HG03108 (cell line): ENCODE data around the gene CCL11.

Source experiments
- ATAC-seq: cut with Tn5 transposase; IDR thresholded peaks from one replicate; pipeline ENCODE4 v1.9.1; 2021; ENCODE audit warnings: moderate library complexity; ENCODE audit not compliant: unreplicated experiment

CCL11 gene

DNA sequence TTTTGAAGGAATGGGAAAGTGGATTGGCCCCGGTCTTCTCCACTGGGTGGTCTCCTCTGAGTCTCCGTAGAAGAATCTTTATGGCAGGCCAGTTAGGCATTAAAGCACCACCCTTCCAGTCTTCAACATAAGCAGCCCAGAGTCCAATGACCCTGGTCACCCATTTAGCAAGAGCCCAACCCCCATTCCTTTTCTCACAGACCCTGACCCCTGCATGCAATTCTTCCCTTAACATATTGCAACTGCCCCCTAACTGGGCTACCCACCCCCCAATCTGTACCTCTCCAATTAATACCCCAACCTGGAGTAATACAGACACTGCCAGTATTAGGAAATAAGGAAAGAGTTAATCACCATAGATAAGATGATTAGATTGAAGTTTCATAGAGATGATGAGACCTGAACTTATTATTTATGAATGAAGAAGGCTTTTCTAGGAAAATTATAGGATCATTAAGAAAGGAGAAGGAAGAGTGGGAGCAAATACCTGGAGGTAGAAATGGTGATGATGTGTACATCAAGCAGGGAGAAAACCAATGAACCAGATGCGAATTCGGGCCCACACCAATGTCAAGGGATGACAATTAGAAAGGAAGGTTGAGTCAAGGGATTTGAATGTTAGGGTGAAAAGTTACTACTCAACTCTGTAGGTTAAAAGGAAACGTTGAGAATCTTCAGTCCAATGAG lies 28.1 kb upstream of the CCL11 start:
- ATAC-seq: no peak

DNA sequence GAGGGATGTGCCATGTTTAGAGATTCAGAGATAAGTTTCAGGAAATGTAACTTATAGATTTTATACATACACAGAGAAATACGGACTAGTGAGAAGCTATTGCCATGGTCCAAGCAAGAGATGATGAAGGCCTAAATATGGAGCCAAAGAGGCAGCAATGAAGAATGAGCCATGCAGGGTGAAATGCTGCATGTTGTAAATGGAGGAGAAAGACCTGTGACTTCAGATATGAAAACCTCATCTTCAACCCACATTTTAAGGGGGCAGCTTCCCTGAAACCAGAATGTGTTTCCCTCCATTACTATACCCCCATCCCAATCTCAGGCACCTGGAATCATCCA lies 27.6 kb upstream of the CCL11 start:
- ATAC-seq: no peak

DNA sequence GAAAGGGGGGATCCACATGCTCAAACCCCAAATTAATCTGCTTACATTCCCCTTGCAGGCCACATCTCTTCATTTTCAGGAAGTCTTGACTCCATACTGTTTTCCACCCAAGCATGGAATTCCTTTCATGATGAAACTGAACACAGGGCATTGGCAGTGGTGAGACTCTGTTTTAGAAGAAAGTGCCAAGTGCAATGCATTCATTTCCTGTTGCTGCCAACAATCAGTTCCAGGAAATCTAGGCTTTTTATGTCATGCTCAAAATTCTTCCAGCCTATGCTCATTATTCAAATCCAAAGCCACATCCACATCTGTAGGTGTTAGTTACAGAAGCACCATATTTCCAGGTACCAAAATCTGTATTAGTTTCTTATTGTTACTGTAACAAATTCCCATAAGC lies 26.4 kb upstream of the CCL11 start:
- no peak for ATAC-seq

DNA sequence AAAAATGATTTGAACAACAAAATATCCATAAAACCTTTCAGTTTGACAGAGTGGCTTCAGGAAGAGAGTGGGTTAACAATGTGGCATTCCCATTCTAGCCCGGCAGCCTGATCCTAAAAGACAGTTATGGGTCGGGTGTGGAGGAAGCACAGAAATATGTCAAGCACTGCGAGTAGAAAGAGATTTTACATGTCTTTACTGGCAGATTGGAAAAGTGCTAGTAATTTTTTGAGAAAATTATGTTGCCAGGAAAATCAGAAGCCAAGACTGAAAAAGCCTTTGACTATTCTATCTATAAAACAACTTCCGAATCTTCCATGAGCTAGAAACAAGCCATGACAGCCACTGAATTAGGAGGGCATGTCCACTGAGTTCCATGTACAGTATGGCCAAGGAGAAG lies 24.7 kb upstream of the CCL11 start:
- ATAC-seq: no peak

DNA sequence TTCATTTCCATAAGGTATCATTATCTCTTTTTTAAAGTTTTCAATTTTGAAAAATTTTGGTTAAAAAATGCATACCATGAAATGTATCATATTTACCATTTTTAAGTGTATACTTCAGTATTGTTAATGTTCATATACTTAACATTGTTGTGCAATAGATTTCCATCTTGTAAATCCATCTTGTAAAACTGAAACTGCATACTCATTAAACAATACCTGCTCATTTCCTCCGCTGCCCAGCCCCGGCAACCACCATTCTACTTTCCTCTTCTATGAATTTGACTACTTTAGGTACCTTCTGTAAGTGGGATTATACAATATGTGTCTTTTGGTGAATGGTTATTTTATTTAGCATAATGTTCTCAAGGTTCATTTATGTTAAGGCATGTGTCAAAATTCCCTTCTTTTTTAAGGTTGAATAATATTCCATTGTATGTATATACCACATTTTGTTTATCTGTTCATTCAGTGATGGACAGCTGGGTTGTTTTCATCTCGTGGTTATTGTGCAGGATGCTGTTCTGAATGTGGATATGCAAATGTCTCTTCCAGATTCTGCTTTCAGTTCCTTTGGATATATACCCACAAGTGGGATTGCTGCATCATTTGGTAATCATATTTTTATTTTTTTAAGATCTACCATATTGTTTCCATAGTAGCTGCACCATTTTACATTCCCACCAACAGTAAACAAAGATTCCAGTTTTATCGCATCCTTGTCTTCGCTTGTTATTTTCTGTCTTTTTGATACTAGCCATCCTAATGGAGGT lies 23.8 kb upstream of the CCL11 start:
- ATAC-seq: no peak

DNA sequence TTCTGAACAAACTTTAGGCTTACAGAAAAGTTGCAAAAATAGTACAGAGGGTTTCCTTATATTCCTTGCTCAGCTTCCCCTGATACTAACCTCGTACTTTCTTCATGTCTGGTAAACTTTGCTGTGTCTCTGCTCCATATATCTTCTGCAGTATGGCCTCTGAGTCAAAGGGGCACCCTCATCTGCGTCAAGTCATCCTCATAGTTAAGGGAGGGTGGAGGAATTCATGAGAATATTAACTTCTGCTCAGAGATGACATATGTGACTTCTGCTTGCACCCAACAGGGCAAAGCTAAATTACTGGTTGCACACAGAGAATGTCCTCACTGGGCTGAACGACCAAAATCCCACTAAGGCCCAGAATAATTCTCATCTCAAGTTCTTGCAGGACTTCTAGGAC lies 19.8 kb upstream of the CCL11 start:
- no peak for ATAC-seq

DNA sequence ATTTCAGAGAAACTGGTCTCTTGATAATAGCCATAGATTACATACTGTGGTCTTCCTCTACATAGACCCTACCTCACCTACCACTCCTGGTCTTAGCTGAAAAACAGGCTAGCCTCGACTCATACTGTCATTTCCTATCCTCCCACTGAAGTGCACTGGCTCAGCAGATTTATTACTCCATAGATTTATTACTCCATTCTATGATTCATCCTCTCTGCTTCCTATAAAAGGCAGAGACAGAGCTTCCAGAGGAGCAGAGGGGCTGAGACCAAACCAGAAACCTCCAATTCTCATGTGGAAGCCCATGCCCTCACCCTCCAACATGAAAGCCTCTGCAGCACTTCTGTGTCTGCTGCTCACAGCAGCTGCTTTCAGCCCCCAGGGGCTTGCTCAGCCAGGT lies 15.6 kb upstream of the CCL11 start, which contains the start of gene CCL7:
Gene CCL7 (plus strand): TSS at position 253 of the 400 bp plus-strand sequence. CDS start 70 bp downstream, at position 323.
- ATAC-seq: no peak

DNA sequence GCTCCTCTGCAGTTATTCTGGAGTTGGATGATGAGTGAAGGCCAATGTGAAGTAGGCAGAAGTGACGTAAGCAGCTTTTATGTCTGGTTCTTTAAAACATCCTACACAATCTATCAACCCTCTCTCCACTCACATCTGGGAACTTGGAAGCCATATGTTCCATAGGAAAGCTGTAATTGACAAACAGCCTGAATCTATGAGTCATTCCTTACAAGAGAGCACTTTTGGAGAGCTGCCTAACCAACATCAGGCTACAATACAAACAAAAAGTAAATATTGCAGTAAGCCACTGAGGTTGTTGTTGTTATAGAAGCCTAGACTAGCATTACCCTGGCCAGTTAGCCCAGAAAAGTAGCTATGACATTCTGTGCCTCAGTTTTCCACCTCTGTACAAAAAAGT lies 9.7 kb upstream of the CCL11 start:
- ATAC-seq: no peak

DNA sequence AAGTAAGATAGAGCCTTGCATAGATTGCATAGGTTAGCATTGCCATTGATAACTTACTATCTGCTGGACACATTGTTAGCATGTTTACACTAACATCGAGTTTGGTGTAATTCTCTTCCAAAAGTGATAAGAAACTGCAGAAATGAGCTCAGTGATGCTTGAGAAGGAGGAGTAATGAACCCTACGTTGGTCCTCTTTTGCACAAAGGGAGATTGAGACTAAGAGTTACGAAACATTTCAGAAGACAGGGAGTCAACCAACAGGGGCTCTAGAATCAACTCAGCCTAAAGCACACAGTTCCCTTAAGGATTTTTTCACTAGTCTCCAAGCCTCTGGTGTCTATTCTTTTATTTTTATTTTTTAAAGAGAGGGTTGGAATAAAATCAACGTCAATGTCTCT lies 8.7 kb upstream of the CCL11 start:
- ATAC-seq: no peak

DNA sequence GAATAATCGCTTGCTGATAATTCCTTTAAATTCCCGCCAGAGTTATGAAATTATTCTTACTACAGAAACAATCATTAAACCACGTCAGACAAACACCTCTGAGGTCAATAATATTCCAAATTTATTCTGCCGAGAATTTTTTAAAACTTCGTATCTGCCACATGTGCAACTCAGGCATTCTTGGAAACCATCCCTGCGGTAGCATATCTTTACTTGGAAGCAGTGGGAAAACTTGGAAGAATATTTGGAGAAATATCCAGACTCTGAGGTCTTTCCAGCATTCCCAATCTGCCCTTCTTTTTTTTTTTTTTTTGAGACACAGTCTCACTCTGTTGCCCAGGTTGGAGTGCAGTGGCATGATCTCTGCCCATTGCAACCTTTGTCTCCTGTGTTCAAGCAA lies 2.0 kb upstream of the CCL11 start:
- no peak for ATAC-seq

DNA sequence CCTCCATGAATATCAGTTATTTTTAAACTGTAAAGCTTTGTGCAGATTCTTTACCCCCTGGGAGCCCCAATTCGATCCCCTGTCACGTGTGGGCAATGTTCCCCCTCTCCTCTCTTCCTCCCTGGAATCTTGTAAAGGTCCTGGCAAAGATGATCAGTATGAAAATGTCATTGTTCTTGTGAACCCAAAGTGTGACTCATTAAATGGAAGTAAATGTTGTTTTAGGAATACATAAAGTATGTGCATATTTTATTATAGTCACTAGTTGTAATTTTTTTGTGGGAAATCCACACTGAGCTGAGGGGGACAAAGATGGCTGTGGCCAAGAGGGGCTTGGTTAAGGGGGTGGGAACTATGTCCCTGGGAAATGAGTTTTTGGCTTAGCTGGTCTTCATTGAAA lies 2.3 kb downstream of the CCL11 start:
- ATAC-seq: no peak

DNA sequence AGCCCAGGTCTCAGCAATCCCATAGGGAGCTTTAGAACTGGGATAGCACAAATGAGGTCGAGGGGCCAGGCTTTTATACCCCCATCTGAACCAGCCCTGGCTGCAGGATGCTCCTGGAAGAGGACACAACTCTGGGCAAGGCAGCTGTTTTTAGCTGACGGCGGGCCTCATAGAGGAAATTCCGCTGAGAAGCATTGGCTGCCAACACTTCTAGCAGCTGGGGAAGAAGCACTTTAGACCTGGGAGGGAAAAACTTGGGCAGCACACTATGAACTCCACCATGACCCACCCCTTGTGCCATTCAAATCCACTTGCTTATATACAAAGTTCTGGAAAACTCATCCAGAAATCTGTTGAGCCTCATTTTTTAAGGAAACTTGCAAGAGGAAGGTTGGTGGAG lies 5.0 kb downstream of the CCL11 start:
- no peak for ATAC-seq

DNA sequence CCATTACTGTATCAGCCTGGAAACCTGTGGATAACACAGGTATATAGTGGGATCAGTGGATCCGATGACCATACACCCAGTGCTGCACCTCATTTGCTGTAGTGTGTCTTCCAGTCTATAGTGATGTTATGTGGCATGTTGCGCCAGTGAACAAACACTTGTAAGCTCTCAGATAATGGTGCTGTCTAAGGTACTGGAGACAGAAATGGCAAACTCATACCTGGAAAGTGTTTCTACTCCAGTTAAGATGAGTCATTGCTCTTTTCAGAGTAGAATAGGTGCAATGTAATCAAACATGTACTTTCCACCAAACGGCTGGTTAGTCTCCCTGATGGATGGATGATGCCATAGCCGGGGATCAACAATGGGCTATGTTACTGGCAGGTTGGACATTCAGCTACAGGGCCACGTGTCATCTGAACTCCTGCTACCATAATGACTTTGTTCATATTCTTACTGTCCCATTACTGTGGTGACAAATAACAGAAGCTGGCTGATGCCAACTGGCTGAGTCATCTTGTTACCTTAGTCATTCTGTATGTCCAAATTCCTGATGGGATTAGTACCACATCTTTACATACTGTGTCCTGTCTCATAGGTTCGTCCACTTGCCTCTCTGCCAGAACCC lies 6.3 kb downstream of the CCL11 start:
- ATAC-seq: no peak

DNA sequence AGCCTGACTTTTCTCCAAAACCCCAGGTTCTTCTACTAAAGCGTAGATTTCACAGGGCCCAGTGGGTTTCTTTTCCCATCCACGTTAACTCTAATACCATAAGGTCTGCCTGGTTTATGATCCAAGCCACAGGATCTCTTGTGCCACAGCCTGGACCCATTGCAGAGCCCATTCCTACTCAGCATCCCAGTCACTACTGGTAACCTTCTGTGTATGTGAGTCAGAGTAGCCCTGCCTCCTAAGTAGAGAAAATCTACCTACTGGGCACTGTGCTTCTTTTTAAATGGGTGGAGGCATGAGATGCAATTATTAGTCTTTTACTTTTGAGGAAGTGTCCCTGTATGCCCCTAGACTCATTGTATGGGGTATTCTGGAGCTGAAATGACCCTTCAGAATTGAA lies 13.5 kb downstream of the CCL11 start:
- no peak for ATAC-seq

DNA sequence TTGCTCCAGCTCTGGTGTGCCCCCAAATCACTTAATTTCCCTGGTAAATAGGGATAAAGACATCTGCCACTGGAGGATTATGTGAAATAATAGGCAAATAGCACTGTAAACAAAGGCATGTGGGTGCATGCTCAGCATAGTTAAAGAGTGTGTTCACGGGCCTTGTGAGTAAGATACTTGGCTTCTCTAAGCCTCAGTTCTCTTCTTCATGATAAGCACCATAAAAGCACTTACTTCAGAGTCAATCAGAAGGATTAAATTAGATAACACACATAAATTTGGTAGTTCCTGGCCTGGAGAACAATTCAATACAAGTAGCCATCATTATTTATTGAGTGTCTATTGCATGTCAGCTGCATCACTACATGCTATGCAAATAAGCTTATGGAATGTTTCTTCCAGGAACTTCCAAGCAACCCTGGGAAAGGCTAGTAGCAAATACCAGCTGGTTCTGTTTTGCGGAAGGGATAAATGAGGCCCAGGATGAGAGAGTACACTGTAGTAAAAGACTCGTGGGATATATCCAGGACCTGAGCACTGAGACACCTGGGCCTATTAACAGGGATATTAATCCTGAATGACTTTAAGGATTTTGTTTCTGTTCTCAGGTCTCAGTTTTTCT lies 14.5 kb downstream of the CCL11 start:
- ATAC-seq: no peak

DNA sequence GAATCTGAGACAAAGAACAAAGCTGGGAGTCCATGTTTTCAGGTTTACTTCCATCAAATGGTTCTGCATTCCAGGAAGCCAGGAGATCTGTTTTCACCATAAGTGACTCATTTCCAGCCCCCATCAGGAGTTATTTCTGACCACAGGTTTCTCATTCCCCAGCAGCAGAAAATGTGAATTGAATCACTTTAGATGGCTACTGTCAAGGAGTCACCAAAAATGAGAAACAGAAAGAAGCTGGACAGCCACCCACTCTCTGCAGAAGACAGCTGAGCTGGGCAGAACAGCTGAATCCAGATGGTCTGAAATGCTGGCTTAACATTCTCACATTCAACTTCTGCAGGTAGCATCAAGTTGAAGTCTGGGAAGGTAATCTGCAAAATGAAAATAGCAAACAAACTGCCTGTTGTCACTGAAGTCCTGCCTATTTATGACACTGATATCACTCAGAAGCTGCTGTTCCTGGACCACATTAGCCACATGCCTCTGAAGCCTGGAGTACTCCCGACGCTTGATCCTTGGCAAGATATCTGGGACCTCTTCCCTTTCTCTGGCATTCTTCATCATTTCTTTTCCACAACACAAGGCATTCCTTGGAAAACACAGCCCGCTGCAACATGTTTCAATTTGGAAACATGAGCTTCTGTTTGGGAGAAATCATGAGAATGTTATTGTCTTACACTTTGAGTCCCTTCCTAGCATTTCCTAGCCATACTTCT lies 15.3 kb downstream of the CCL11 start:
- ATAC-seq: no peak

DNA sequence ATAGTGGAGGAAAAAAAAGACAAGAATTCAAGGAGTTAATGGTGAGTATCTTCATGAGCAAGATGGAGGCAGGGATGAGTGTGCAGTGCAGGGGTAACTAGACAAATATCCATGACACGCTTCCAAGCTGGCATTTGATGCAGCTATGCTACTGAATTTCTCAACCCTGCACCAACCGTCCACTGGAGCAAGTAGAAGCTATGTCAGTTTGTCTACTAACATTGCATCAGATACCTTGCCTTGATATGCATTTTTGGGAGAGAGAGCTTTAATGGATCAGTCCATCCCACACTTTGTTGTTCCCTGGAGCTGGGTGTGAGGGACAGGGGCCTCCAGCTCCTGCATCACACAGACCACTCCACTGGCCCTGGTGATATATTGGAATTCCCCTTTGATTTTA lies 16.4 kb downstream of the CCL11 start:
- no peak for ATAC-seq

DNA sequence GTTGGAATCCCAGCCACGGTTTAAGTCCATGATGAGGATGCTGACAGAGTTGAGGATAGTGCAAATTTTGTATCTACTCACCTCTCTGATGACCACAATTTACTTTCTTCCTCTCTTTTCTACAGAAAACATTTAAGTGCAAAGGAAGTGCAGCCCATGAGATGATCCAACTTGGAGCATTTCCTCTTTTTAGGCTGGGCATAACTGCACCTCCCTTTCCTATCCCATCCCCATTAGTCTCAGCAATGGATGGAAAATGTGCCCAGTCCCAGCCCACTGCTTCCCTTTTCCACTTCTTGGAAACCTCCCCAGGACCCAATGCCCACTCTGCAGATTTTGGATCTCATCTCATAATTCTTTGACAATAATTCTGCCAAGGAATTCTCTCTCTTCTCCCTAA lies 17.1 kb downstream of the CCL11 start:
- ATAC-seq: no peak

DNA sequence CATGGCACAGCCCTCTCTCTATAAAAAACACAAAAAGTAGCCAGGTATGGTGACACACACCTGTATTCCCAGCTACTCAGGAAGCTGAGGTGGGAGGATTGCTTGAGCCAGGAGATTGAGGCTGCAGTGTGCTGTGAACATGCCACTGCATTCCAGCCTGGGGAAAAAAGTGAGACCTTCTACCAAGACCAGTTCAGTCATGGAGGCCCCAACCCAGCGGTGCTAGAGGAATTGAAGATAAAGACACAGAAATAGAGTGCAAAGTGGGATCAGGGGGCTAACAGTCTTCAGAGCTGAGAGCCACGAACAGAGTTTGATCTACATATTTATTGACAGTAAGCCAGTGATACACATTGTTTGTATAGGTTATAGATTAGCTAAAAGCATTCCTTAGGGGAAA lies 18.1 kb downstream of the CCL11 start:
- no peak for ATAC-seq

DNA sequence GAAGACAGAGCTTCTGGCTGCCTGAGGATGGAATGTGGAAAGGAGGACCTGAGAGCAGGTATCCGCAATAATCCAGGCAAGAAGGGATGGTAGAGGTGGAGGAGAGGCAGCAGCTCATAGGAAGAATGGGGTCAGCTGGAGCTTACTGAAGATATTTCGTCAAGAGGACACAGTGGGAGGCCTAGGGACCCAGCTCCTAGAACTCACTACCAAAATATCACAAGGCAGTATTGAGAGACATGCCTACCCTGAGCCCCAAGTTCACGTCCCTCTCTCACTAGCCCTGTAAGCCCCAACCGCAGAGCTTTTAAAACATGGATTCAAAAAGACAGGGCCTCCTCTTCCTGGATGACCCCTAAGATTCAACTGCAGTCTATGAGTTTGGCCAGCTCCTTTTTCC lies 19.5 kb downstream of the CCL11 start:
- no peak for ATAC-seq

DNA sequence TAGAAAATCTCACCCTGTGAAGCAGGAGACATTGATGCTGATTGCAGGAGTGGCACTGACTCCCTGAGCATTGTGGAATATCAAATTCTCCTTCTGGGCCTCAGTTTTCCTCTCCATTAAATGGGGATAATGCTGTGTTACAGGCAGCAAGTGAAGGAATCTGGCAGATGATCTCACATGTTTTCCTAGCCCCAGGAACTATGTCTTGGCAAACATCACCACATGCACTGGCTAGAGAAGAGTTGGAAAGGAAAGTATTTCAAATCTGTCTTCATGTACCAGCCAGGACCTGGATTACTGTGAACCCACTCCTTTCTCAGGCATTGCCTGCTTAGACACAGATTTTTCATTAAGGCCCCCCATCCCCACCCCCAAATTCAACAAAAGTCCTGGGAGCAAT lies 20.1 kb downstream of the CCL11 start:
- ATAC-seq: no peak
